ENCODE results near the gene WDR17.

Gene WDR17

GRCh38 chr4:176102414-176103063 is 36.9 kb downstream of the WDR17 start:
- DNase-seq: no peak

GRCh38 chr4:176107695-176108094 is 42.1 kb downstream of the WDR17 start:
- no peak for DNase-seq

- no peak for DNase-seq
Observed at GRCh38 chr4:176123710-176124407, 58.2 kb downstream of the WDR17 start.

GRCh38 chr4:176125063-176125462 is 59.4 kb downstream of the WDR17 start:
- DNase-seq: no peak

- DNase-seq: no peak
Observed at GRCh38 chr4:176134670-176135069, 69.0 kb downstream of the WDR17 start.

GRCh38 chr4:176137631-176138030 is 72.0 kb downstream of the WDR17 start:
- DNase-seq: no peak

- DNase-seq: no peak
Observed at GRCh38 chr4:176139518-176139917, 73.9 kb downstream of the WDR17 start.

GRCh38 chr4:176142253-176142652 is 76.6 kb downstream of the WDR17 start:
- no peak for DNase-seq

- no peak for DNase-seq
Observed at GRCh38 chr4:176149680-176150355, 84.2 kb downstream of the WDR17 start.

- no peak for DNase-seq
Observed at GRCh38 chr4:176150356-176150682, 84.7 kb downstream of the WDR17 start.

- no peak for DNase-seq
Observed at GRCh38 chr4:176150704-176151103, 85.1 kb downstream of the WDR17 start.

GRCh38 chr4:176153124-176153523 is 87.5 kb downstream of the WDR17 start:
- DNase-seq: no peak

- DNase-seq: no peak
Observed at GRCh38 chr4:176156656-176157055, 91.0 kb downstream of the WDR17 start.

- no peak for DNase-seq
Observed at GRCh38 chr4:176163041-176163440, 97.4 kb downstream of the WDR17 start.

GRCh38 chr4:176185051-176185450 is 119.4 kb downstream of the WDR17 start:
- DNase-seq: no peak

GRCh38 chr4:176186067-176186466 is 120.4 kb downstream of the WDR17 start:
- DNase-seq: no peak

GRCh38 chr4:176186671-176187395 is 121.2 kb downstream of the WDR17 start:
- no peak for DNase-seq

- DNase-seq: no peak
Observed at GRCh38 chr4:176187624-176188023, 122.0 kb downstream of the WDR17 start.

GRCh38 chr4:176188654-176189053 is 123.0 kb downstream of the WDR17 start:
- DNase-seq: no peak

- no peak for DNase-seq
Observed at GRCh38 chr4:176189891-176190795, 124.5 kb downstream of the WDR17 start.

GRCh38 chr4:176191974-176192373 is 126.3 kb downstream of the WDR17 start:
- no peak for DNase-seq

- DNase-seq: no peak
Observed at GRCh38 chr4:176193126-176193525, 127.5 kb downstream of the WDR17 start.

- no peak for DNase-seq
Observed at GRCh38 chr4:176193938-176194337, 128.3 kb downstream of the WDR17 start.

Measured in activated CD4-positive, alpha-beta T cell treated with anti-CD3 and anti-CD28 coated beads, Interleukin-2, amount 50 U/mL, for 1 hour (primary cell).